Measurements from ENCODE around the gene NCAM2.

Gene NCAM2

DNA sequence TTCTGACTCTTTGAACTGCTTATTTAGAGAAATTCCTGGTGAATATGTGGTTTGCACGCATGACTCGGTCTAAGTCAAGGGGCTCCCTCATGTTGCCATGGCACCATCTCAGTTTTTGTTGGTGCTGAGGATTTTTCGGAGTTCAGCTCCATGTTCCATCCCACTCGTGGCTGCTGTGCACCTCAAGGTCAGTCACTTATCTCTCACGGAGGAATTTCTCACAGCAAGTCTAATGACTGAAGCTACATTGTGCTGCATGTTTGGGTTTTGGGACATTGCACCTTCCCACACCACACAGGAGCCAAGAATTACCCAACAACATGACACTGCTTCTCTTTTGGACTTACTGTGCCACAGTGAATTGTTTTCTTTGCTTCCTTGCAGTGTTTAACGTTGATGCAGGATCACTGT is 269.9 kb downstream of the NCAM2 start:
- TF ChIP-seq, protein P1, sequence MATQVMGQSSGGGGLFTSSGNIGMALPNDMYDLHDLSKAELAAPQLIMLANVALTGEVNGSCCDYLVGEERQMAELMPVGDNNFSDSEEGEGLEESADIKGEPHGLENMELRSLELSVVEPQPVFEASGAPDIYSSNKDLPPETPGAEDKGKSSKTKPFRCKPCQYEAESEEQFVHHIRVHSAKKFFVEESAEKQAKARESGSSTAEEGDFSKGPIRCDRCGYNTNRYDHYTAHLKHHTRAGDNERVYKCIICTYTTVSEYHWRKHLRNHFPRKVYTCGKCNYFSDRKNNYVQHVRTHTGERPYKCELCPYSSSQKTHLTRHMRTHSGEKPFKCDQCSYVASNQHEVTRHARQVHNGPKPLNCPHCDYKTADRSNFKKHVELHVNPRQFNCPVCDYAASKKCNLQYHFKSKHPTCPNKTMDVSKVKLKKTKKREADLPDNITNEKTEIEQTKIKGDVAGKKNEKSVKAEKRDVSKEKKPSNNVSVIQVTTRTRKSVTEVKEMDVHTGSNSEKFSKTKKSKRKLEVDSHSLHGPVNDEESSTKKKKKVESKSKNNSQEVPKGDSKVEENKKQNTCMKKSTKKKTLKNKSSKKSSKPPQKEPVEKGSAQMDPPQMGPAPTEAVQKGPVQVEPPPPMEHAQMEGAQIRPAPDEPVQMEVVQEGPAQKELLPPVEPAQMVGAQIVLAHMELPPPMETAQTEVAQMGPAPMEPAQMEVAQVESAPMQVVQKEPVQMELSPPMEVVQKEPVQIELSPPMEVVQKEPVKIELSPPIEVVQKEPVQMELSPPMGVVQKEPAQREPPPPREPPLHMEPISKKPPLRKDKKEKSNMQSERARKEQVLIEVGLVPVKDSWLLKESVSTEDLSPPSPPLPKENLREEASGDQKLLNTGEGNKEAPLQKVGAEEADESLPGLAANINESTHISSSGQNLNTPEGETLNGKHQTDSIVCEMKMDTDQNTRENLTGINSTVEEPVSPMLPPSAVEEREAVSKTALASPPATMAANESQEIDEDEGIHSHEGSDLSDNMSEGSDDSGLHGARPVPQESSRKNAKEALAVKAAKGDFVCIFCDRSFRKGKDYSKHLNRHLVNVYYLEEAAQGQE (IDR thresholded peaks at IDR 0.05; ENCODE audit: insufficient replicate concordance, low read depth) = no peak
- TF ChIP-seq SPI1 (IDR thresholded peaks at IDR 0.05; ENCODE audit: borderline replicate concordance, low read depth) = no peak
- TF ChIP-seq, protein P2, sequence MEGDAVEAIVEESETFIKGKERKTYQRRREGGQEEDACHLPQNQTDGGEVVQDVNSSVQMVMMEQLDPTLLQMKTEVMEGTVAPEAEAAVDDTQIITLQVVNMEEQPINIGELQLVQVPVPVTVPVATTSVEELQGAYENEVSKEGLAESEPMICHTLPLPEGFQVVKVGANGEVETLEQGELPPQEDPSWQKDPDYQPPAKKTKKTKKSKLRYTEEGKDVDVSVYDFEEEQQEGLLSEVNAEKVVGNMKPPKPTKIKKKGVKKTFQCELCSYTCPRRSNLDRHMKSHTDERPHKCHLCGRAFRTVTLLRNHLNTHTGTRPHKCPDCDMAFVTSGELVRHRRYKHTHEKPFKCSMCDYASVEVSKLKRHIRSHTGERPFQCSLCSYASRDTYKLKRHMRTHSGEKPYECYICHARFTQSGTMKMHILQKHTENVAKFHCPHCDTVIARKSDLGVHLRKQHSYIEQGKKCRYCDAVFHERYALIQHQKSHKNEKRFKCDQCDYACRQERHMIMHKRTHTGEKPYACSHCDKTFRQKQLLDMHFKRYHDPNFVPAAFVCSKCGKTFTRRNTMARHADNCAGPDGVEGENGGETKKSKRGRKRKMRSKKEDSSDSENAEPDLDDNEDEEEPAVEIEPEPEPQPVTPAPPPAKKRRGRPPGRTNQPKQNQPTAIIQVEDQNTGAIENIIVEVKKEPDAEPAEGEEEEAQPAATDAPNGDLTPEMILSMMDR (IDR thresholded peaks at IDR 0.05; ENCODE audit: insufficient read depth, low read length) = no peak
- no peak for TF ChIP-seq GABPA (IDR thresholded peaks at IDR 0.05; ENCODE audit: low read depth)
- TF ChIP-seq POLR2AphosphoS5 (IDR thresholded peaks at IDR 0.05; ENCODE audit: low read depth) = no peak
- no peak overlapping the region for H3K27ac ChIP-seq (replicated peaks)
- no peak for DNase-seq (ENCODE audit: low read depth in 1 of 2, low spot score in 1 of 2)
- H3K4me3 ChIP-seq (replicated peaks; ENCODE audit: insufficient read depth, low read length) = no peak overlapping the region
- no peaks in the 10 kb centered on the region for H3K27me3 ChIP-seq (ENCODE audit: insufficient read depth, poor library complexity, severe bottlenecking)

DNA sequence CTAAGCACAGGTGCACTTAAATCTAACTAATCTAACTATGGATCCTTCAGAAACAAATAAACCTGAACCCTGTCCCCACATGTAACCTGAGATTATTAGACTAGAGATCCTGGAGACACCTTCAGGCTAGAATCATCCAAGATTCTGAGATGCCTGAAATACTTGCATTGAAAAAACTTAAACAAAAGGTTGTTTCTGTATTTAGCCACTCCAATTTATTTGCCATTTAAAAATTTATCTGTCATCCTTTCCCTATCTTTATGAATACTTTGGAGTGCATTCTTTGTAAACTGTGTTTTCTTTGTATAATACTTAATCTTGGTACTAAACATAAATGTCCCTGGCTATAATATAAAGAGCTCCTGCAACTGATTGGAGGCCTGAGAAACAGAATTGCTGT is 270.7 kb downstream of the NCAM2 start:
- H3K27me3 ChIP-seq (ENCODE audit: insufficient read depth, poor library complexity, severe bottlenecking) = no peaks in the 10 kb centered on the region
- no peak overlapping the region for H3K4me3 ChIP-seq (replicated peaks; ENCODE audit: insufficient read depth, low read length)
- no peak overlapping the region for H3K27ac ChIP-seq (replicated peaks)
- TF ChIP-seq, protein P1 (IDR thresholded peaks at IDR 0.05; ENCODE audit: insufficient replicate concordance, low read depth) = no peak
- TF ChIP-seq, protein P2 (IDR thresholded peaks at IDR 0.05; ENCODE audit: insufficient read depth, low read length) = no peak
- TF ChIP-seq POLR2AphosphoS5 (IDR thresholded peaks at IDR 0.05; ENCODE audit: low read depth) = no peak
- TF ChIP-seq SPI1 (IDR thresholded peaks at IDR 0.05; ENCODE audit: borderline replicate concordance, low read depth) = no peak
- TF ChIP-seq GABPA (IDR thresholded peaks at IDR 0.05; ENCODE audit: low read depth) = no peak
- DNase-seq (ENCODE audit: low read depth in 1 of 2, low spot score in 1 of 2) = no peak

DNA sequence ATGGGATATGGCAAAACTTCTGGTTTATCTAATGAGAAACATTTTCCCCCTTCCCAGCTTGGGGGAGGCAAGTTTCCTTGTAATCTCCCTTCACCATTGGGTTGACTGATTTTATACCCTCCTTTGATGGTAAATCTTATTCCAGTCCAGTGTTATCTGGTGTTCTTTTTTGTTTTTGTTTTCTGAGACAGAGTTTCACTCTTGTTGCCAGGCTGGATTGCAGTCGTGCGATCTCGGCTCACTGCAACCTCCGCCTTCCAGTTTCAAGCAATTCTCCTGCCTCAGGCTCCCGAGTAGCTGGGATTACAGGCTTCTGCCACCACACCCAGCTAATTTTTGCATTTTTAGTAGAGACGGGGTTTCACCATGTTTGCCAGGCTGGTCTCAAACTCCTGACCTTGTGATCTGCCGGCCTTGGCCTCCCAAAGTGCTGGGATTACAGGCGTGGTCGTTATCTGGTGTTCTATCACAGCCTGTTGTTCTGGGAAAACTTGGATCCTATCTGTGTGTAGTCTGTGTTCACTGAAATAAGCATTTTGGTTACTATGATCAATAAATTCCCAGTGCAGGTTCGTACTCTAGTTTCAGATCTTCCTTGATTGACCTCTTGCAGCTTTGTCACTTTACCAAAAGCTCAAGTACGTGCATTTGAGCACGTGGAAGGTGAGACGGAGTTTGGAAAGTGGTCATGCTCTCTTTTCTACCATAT is 281.1 kb downstream of the NCAM2 start:
- no peak for DNase-seq (ENCODE audit: low read depth in 1 of 2, low spot score in 1 of 2)

More for the DNA sequence above, 281.1 kb downstream of the NCAM2 start:
- Histone ChIP-seq H3K27me3 (ENCODE audit: insufficient read depth, poor library complexity, severe bottlenecking) (no peaks in the 10 kb centered on the region), H3K27ac (replicated peaks) (no peak overlapping the region), H3K4me3 (replicated peaks; ENCODE audit: insufficient read depth, low read length) (no peak overlapping the region)
- no peak for TF ChIP-seq POLR2AphosphoS5 (IDR thresholded peaks at IDR 0.05; ENCODE audit: low read depth)
- no peak for TF ChIP-seq GABPA (IDR thresholded peaks at IDR 0.05; ENCODE audit: low read depth)
- TF ChIP-seq, protein P2 (IDR thresholded peaks at IDR 0.05; ENCODE audit: insufficient read depth, low read length) = no peak
- TF ChIP-seq, protein P1 (IDR thresholded peaks at IDR 0.05; ENCODE audit: insufficient replicate concordance, low read depth) = no peak
- no peak for TF ChIP-seq SPI1 (IDR thresholded peaks at IDR 0.05; ENCODE audit: borderline replicate concordance, low read depth)

Data from HL-60 (cell line).